SU-DHL-6 (cell line): ENCODE results near the gene P2RX6.

Source experiments
- CTCF ChIP-seq: fragments of 200-600 bp; sonication (generic); IDR thresholded peaks from one replicate; pipeline ENCODE4 v1.5.1; 2017; ENCODE audit warnings: antibody characterized with exemption, mild to moderate bottlenecking, low read length, moderate library complexity; ENCODE audit not compliant: insufficient read depth, poor library complexity, severe bottlenecking
- EZH2phosphoT487 ChIP-seq: fragments of 200-600 bp; sonication (generic), shearing (Covaris generic); conservative IDR thresholded peaks from 2 replicates; pipeline ENCODE4 v1.6.1; 2018; ENCODE audit warnings: mild to moderate bottlenecking, antibody characterized with exemption, low read length, moderate library complexity, mixed read lengths

GRCh38 chr22:20977019-20977418 is 37.9 kb upstream of the P2RX6 start:
- no peak for TF ChIP-seq CTCF
- no peak for TF ChIP-seq EZH2phosphoT487
